22Rv1 (cell line): ENCODE measurements around the gene TRNP1.

Experiments
- CTCF ChIP-seq: fragments of 450-650 bp; IDR thresholded peaks from 2 replicates; pipeline ENCODE4 v1.5.1; 2017; ENCODE audit warnings: mild to moderate bottlenecking
- ZFX ChIP-seq: fragments of 450-650 bp; IDR thresholded peaks from 2 replicates; pipeline ENCODE4 v1.6.1; 2017; ENCODE audit warnings: antibody characterized with exemption, borderline replicate concordance

- TF ChIP-seq CTCF (no peak), ZFX (no peak)
Observed at GRCh38 chr1:26956321-26956720, 37.2 kb upstream of the TRNP1 start.
